GM19395 (cell line): ENCODE results near the gene CADPS2.

Source experiments
- ATAC-seq: cut with Tn5 transposase; IDR thresholded peaks from one replicate; pipeline ENCODE4 v1.9.1; 2021; ENCODE audit warnings: mild to moderate bottlenecking, moderate library complexity; ENCODE audit not compliant: unreplicated experiment

The CADPS2 gene

GRCh38 chr7:122407195-122407594 lies 479.1 kb downstream of the CADPS2 start:
- ATAC-seq: no peak

- ATAC-seq: no peak
Observed at GRCh38 chr7:122403113-122403512, 483.1 kb downstream of the CADPS2 start.

GRCh38 chr7:122402235-122402634 lies 484.0 kb downstream of the CADPS2 start:
- ATAC-seq: no peak

DNA sequence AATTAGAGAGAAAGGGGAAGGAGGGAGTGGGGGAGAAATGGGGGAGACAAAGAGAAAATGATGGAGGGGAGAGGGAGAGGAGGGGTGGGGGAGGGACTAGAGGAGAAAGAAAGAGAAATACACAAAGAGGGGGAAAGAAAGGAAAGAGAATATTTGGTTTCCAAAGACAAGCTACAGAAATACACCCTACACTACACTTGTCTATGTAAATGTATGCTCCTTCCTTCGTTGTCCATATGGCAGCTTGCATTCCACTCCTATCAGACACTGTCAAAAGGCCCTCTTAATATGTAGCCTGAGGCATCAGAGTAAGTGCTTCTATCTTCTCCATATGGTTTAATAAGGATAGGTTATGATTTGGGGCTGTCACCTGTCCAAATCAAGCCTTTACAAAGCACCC lies 488.9 kb downstream of the CADPS2 start:
- ATAC-seq: no peak

GRCh38 chr7:122394512-122394911 lies 491.7 kb downstream of the CADPS2 start:
- ATAC-seq: no peak

- no peak for ATAC-seq
Observed at GRCh38 chr7:122384528-122384927, 501.7 kb downstream of the CADPS2 start.

GRCh38 chr7:122383934-122384333 lies 502.3 kb downstream of the CADPS2 start:
- ATAC-seq: peak; percentile 91

GRCh38 chr7:122380992-122381391 lies 505.3 kb downstream of the CADPS2 start:
- no peak for ATAC-seq

DNA sequence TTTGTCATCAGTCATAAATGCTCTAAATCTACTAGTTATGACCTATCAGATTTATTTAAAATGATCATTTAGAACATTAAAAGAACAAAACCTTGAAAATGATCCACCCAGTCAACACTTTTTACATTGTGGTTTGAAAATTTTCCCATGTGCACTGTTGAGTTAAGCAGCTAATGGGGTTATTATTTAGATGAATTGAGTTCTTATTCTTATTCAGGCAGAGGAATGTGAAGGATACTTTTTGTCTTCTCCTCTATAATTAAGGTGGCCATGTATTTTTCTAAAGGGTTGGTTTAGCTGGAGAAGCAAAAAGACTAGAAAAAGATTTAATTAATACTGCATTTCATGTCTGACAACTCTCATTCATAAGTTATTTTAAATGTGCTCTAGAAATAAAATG lies 506.8 kb downstream of the CADPS2 start:
- no peak for ATAC-seq

- no peak for ATAC-seq
Observed at GRCh38 chr7:122369756-122370155, 516.5 kb downstream of the CADPS2 start.

DNA sequence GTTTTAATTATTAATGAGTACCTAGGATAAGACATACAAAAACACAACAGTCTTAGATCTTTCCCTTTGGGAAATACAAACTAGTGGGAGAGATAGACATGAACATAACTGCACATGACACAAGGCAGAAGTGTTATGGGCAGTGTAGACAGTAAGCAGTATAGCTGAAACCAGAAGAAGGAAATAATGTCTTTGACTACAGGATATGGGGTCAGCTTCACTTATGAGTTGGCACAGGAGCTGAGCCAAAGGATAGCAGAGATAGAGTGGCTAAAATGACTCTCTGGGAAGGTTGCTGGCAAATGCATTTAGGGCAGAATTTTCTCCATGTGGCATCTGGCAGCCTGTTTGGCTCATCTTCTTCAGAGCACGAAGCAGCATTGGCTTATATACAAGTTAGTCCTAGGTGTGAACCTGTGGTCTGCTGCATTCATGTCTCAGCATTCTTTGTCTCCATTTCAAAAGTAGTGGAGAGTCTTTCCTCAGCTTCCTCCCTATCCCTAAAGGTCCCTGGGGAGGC lies 521.4 kb downstream of the CADPS2 start:
- no peak for ATAC-seq

DNA sequence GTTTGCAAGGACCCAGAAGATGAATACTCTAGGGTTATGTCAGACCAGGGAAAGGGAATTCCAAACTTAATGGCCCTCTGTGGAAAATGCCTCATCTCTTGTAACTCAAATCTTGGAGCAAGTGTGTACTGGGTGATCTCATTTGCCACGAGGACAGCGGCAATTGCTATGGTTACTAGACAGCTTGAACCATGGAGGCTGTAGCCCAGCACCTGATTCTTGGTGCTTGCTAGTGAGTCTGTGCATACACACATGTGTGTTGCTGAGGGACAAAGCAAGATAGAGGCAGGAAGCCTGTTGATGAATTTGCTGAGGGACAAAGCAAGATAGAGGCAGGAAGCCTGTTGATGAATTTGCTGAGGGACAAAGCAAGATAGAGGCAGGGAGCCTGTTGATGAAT lies 523.1 kb downstream of the CADPS2 start:
- no peak for ATAC-seq

- ATAC-seq: no peak
Observed at GRCh38 chr7:122362473-122362872, 523.8 kb downstream of the CADPS2 start.

DNA sequence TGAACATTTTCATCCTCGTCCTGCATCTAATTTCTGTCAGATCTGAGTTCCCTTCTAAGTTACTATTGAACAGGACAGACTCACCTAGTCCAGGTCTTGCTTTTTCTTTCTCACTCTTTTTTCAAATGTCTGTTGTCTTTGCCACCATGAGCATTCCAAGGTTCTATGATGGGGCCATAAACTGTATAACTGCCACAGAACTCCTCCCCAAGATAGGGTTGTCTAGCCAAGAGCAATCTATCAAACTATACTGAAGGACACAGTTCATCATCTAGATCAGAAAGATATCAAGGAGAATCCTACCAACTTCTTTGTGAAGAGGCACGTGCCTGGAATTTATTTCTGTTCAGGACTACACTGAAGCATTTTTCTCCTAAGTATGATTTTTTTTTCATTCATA lies 531.6 kb downstream of the CADPS2 start:
- ATAC-seq: no peak

DNA sequence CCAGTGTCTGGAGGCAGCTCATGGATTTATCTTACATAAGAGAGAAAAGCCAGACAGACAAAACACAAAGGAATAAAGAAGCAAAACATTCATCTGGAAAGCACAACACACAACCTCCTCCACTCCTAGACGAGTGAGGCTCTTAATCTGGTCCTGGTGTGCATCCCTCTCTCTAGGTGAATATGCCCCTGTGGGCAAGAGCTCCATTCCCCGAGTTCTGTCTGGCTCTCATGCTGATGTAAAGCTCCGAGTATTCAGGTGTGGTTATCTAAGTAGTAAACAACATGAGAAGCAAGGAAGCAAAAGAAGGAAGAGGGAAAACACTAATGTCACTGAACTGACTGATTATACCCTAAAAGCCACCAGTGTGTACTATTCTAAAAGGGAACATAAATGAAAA lies 533.8 kb downstream of the CADPS2 start:
- ATAC-seq: no peak

DNA sequence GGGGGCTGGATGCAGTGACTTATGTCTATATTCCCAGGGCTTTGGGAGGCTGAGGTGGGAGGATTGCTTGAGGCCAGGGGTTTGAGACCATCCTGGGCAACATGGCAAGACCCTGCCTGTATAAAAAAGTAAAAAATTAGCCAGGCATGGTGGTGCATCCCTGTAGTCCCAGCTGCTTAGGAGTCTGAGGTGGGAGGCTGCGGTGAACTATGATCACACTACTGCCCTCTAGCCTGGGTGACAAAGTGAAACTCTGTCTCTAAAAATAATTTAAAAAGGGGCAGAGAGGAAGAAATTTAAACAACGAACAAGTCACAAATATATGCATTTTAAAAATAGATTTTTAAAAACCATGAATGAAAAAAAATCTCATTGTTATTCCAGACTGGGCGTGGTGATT lies 535.6 kb downstream of the CADPS2 start:
- no peak for ATAC-seq

GRCh38 chr7:122344303-122344620 lies 542.0 kb downstream of the CADPS2 start:
- ATAC-seq: no peak

DNA sequence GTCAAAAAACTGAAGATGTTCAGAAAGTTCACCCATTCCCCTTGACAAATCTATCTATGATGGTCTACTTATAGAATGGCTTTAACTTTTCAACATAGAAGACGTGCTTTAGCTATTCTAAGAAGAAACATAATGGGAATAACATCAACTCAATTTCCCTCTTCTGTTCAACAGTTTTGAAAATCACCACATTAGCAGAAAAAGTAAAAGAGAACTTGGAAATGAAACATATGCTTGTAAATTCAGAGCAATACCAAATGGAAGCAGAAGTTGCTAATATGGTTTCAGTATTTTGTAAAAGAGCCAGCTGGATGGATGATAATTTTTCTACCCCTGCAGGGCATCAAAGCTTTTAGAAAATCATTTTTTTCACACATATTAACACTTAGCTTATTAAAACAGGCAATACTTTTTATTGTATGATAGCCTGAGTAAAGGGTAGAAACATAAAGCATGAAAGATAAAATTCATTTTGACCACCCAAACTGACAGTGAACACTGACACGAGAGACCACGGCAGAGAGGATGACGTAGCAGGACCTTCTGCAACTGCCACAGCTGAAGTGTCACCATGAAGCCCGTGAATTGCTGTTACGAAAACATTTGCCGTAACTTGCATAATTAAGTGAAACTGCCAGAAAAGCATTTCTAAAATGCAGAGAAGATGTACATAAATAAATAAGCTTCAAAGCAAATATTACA lies 542.5 kb downstream of the CADPS2 start:
- ATAC-seq: no peak

- ATAC-seq: no peak
Observed at GRCh38 chr7:122340427-122340826, 545.8 kb downstream of the CADPS2 start.

DNA sequence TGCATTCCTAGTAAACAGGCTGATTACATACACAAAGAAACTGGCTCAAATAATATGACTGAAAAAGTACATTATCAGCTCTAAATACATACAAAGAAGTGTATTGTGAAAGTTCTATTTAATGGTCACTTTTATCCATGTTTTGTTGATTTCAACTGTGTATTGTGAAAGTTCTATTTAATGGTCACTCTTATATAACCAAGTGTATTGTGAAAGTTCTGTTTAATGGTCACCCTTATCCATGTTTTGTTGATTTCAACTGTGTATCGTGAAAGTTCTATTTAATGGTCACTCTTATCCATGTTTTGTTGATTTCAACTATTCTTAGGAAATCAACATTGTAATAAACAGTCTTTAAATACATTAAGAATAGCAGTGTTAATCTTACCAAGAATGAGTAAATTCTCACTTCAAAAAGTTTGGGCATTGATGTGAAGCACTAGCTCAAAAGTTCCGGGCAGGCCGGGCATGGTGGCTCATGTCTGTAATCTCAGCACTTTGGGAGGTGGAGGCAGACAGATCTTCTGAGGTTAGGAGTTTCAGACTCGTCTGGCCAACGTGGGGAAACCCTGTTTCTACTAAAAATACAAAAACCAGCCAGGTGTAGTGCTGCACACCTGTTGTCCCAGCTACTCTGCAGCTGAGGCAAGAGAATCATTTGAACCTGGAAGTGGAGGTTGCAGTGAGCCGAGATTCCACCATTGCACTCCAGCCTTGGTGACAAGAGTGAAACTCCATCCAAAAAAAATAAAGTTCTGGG lies 546.9 kb downstream of the CADPS2 start:
- no peak for ATAC-seq

DNA sequence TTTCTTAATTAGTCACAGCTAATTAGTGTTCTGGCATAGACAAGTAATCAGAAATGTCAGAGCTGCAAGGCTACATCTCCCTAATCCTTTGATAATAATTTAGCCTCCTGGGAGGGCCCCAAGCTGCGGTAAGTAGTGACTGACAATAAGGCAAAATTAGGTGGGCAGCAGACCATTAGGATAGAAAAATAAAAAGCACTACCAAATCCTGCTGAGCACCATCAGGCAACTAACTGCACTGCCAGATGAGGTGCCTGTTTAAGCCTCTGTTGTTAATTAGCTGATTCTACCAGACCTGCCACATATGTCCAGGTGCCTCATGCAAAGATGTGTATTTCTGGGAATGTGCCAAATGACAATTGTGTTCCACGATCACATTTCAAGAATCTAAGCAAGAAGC lies 549.2 kb downstream of the CADPS2 start:
- no peak for ATAC-seq

DNA sequence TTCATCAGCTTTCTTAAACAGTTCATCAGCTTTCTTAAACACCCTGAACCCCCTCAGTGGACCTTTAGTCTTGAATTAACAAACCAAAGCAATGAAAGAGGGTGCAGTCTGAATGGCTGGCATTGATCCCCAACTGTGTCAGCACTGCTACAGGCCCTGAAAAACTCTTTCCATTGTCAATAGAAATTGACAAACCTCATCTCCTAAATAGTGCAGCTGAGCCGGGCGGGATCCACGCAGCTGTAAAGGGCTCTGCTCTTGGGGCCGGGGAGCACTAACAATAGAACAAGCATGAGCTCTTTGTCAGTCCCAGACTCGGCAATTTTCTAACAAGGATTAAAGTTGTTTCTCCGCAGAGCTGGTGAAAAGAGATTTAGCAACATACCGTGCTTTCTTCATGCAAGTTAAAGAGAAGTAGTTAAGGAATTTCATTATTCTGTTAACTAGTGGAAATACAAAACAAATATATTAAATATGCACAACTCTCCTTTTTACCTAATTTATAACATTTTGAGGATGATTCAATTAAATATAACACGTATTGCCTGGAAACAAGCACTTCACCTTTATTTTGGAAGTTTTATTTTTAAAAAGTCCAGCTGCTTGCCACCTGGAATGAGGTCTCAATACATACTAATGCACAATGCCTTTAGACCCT lies 557.0 kb downstream of the CADPS2 start:
- no peak for ATAC-seq
